Astrocyte of the cerebellum (primary cell): Measurements from ENCODE around the gene TEP1.

Experiments used
- DNase-seq: peaks from one replicate; pipeline ENCODE4 v3.0.0-alpha.2; 2011; ENCODE audit warnings: low read depth
- H3K4me3 ChIP-seq: 2 replicates; pipeline ENCODE4 v1.5.1; 2011; ENCODE audit warnings: mild to moderate bottlenecking, low read depth, low read length, moderate library complexity
- in situ Hi-C: cut with HindIII; loops from 2 replicates; pipeline ENCODE4 v1.10.0; 2017; ENCODE audit warnings: low sequenced_read_pairs
- TF ChIP-seq, protein P1 (sequence below): IDR thresholded peaks from 2 replicates; pipeline ENCODE4 v1.5.1; 2012; ENCODE audit warnings: low read length, low read depth, moderate library complexity, mild to moderate bottlenecking; ENCODE audit errors: missing control alignments

TEP1 gene

GRCh38 chr14:20412876-20413743 lies at the start of gene TEP1:
Gene TEP1 (minus strand): TSS chr14:20413501. CDS start chr14:20408439, 5,062 bp downstream.
- in situ Hi-C loops: loop anchor here (5.0 kb wide), 1 partner anchor 61 kb away; no protein-coding TSS in a partner anchor
- TF ChIP-seq, protein P1, sequence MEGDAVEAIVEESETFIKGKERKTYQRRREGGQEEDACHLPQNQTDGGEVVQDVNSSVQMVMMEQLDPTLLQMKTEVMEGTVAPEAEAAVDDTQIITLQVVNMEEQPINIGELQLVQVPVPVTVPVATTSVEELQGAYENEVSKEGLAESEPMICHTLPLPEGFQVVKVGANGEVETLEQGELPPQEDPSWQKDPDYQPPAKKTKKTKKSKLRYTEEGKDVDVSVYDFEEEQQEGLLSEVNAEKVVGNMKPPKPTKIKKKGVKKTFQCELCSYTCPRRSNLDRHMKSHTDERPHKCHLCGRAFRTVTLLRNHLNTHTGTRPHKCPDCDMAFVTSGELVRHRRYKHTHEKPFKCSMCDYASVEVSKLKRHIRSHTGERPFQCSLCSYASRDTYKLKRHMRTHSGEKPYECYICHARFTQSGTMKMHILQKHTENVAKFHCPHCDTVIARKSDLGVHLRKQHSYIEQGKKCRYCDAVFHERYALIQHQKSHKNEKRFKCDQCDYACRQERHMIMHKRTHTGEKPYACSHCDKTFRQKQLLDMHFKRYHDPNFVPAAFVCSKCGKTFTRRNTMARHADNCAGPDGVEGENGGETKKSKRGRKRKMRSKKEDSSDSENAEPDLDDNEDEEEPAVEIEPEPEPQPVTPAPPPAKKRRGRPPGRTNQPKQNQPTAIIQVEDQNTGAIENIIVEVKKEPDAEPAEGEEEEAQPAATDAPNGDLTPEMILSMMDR: no peak
- H3K4me3 ChIP-seq: peak within 1 kb of the TSS; percentile 92
- DNase-seq: peak; percentile 28

DNA sequence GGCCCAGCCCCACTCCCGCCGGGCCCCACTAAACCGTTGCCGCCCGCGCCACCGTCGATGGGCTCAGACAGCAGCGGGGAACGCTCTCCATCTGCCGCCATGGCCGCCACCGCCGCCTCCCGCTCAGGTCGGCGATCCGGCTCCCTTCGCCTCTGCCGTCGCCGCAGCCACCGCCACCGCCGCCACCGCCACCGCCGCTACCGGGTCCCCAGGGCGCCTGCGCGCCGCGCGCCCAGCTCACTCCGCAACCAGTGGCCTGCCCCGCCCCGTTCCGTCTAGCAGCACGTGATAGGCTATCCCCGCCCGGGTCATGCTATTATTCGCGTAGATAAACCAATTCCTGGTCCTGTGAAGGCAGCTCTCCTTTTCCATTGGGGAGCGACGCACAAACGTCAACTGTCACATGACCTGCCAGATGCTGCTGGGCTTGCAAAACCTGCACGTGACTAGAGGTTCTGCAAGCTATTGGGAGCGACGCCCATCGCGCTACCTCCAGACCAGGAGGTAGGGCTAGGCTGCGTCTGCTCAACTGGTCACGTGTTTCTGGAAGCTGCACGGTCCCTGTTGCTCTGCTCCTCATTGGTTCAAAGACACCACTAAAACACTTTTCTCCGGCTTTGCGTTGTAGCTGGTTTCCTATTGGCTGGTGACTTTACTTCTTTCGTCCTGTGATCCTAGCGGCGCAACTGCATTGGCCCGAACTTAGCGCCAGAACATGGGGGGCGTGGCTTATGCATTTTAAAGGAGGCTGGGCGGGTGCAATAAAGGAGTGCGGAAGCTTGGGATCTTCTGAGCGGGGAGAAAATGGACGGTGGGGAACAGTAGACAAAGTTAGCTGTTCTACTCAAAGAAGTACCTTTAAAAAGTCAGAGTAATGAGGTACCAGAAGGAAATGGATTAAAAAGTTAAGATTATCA lies 48.2 kb upstream of the TEP1 start, which contains the start of gene PIP4P1:
Gene PIP4P1, minus strand, starts transcription at position 210 of the 917 bp plus-strand sequence. Its CDS starts 109 bp downstream, at position 101.
- in situ Hi-C loops: no loop called here
- TF ChIP-seq, protein P1: no peak
- DNase-seq: peak; percentile 100

DNA sequence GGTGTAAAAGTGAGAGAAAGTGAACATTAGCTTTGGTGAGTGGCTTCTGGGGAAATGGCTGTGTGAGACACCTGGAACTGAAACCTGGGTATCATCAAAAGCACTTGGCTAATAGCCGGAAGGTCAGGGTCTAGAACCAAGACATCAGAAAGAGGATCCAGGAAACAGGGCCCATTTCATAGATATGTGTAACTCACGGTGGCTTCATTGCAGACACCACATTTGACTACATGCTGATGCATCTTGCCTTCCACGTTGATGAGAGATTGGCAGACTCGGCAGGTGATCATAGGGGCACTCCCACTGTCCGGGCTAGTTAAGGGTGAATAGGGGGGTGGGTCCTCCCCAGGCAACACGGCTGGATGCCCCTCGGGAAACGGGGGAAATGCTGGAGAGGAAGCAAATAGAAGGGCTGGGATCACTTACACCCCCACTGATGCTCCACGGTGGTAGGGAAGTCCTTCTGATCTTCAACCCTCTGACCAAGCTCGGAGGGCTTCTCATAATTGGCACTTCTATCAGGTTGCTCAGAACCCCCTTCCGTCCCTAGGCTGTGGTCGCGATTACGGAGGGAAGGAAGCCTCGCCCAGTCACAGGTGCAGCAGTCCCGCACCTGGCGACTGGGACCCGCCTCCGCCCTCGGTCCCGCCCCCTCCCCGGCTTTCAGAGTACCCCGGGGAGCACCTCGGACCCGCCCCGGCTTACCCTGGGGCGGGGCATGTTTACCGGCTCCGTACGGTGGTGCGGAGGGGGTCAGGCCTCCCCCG lies 47.3 kb upstream of the TEP1 start:
- H3K4me3 ChIP-seq: peak overlapping the region; percentile 91
- in situ Hi-C loops: no loop called here
- DNase-seq: no peak
- TF ChIP-seq, protein P1: no peak

More for the DNA sequence above, 48.2 kb upstream of the TEP1 start, which contains the start of gene PIP4P1:
- H3K4me3 ChIP-seq: peak within 1 kb of the TSS; percentile 91

DNA sequence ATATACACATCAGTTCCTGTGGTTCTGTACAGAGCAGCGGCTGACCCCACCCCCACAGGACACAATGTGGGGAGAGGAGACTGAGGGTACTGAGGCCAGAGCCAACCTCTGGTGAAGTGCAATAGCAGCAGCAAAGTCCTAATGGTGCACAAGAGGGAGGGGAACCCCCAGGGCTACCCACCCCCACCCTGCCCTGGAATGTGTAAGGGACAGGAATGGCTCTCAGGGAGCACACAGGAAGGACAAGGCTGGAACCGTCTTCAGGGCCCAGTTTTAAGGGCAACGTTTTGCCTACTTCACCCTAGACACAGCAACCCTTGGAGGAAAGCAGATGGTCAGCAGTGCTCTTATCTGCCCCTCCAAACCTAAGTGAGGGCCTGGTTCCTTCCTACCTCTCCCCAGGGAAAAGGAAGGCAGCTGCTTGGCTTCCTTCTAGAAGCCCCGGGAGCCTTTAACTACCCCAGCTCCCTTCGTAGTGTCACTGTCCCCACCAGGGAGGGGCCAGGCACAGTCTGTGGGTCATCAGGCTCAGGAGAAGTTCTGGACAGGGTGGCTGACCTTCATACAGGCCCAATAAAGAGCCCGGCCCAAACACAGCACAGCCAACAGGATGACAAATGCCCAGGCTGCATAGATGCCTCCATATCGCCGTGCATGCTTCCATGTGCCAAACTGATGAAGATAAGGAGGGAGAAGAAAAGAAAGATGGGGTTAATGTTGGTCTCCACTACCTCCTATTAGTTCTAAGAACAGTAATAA lies 44.9 kb upstream of the TEP1 start:
- TF ChIP-seq, protein P1: no peak
- no peak overlapping the region for H3K4me3 ChIP-seq
- DNase-seq: no peak
- in situ Hi-C loops: no loop called here

DNA sequence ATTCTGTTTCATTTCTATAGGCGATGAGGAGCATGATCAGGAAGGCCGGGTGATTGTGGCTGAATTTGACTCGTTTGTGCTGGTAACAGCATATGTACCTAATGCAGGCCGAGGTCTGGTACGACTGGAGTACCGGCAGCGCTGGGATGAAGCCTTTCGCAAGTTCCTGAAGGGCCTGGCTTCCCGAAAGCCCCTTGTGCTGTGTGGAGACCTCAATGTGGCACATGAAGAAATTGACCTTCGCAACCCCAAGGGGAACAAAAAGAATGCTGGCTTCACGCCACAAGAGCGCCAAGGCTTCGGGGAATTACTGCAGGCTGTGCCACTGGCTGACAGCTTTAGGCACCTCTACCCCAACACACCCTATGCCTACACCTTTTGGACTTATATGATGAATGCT lies 43.7 kb upstream of the TEP1 start:
- DNase-seq: no peak
- no peak overlapping the region for H3K4me3 ChIP-seq
- TF ChIP-seq, protein P1: no peak
- in situ Hi-C loops: no loop called here
